Medulla oblongata (tissue), 1 donor: ENCODE data around the gene HYAL2.
"Not testable (repeated sequence)": the region's sequence is repeated elsewhere in the genome, so short reads cannot be mapped to it uniquely, and the experiment has no call there.

ENCODE experiments used
- DNase-seq: peaks from one replicate; pipeline ENCODE4 v3.0.0-alpha.2; 2015; ENCODE audit errors: extremely low spot score

Gene HYAL2

DNA sequence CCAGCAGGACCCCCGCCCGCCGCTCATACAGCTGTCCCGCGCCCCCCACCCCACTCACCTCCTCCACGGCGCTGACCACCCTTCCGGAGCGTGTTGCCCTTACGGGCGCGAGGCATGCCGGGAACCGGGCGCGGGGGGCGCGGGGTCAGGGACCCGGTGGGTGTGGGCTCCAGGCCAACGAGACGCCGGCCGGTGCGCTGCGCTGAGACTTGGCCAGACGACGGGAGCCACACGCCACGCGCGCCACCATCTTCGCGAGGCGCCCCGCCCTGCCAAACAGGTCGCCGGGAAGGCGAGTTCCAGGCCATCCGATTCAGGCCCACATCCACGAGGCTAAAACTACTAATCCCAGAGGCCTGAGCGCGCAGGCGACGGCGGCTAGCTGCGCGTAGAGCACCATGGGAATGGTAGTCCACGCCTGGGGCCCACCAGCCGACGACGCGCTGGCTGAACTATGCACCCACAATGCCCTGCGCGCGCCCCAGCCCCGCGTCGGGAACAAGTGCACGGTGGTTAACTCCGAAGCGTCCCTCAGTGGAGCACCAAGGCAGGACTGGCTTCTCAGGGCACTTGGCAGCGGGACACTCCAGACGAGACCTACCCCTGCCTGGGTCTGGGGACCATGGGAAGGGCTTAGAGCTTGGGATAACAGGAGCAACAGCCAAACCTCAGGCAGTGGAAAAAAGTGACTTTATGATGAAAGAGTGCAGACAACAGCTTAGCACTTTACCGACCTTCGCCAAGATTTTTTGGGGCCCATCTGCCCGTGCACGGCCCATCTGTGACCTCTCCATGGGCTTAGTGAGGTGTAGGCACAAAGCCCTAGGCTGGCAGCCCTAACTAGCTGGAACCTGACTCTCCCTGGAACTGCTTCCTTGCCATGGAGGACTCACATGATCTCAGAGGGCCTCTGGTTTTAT, 30.1 kb downstream of the HYAL2 start, which contains the start of gene IFRD2:
Gene IFRD2 (minus strand): TSS at position 271 of the 920 bp plus-strand sequence. CDS start 155 bp downstream, at position 116.
- peak; percentile 98 for DNase-seq

DNA sequence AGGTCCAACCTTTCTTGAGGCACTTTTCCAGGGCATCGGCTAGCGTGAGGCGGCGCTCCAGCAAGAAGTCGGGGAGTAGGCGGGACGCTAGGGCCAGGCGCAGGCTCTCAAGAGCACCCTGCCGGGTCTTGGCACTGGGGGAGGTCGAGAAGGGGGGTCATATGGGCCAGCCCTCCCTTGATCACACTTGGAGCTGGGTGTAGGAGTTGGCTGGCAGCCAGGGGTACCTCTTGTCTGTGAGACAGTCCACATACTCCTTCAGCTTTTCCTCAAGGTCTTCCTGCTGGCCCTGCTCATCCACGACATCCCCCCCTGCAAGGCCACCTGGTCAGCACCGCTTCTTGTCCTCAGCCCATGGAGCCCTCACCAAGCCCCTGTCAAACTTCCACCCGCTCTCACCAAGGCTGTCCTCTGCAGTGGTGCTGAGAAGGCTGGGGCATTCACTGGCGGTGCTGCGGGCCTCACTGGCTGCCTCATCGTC, 32.3 kb downstream of the HYAL2 start:
- no peak for DNase-seq

DNA sequence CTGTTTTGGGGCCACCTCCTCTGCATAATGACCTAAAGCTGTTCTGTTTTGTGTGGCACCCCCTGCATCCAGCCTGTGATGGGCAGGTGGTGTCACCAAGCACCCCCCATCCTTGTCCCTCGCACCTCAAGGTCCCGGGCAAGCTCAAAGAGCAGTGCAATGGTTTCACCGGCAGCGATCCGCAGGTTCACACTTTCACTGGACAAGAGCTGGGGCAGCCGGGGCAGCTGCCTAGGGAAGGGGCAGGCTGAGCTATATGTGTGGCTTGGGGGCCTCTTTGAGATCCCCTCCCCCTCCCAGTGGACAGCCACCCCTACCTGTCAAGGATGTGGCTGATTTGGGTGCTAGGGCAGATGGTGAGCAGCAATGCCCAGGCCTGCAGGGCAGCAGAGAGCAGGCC, 33.4 kb downstream of the HYAL2 start:
- DNase-seq = no peak

DNA sequence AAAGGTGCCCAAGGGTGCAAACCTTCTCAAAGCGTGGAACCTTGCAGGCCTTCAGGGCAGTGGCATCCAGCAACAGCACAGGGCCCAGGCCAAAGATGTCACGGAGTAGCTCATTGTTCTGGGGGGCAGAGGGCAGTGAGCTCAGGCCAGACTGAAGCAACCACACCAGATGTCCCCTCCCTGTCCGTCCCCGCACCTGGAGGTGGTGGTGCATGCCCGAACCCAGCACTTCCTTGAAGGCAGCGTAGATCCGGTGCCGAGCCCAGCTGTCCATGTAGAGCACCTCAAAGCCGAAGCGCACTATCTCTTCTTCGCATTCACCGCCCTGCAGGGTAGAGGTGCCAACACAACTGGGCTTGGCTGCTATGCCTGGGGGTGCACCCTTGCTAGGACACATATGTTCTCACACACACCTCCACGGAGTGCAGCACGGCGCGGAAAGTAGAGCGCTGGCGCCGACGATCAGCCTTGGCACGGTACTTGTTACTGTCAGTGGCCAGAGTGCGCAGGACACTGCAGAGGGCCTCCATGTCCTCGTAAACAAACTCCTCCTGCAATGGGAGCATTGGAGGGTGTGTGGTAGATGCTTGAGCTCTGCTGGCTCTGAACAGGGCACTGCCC, 34.0 kb downstream of the HYAL2 start:
- no peak for DNase-seq

DNA sequence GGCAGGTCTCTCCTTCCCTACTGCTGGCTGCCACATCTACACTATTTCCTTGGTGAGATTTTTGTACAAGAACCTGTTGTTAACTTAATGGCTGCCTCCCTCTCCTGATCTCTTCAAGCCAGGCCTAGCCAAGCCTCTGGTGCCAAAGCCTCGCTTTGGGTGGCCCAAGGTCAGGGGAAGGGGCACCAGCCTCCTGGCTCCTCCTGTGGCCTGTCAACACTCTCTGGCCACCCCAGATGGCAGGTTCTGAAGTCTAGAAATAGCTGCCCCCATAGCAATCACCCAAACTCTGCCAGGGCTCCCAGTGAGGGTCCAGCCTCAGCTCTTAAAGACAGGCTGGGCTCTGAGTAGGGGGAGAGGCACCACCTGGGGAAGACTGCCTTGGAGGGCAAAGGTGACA, 35.3 kb downstream of the HYAL2 start:
- no peak for DNase-seq

DNA sequence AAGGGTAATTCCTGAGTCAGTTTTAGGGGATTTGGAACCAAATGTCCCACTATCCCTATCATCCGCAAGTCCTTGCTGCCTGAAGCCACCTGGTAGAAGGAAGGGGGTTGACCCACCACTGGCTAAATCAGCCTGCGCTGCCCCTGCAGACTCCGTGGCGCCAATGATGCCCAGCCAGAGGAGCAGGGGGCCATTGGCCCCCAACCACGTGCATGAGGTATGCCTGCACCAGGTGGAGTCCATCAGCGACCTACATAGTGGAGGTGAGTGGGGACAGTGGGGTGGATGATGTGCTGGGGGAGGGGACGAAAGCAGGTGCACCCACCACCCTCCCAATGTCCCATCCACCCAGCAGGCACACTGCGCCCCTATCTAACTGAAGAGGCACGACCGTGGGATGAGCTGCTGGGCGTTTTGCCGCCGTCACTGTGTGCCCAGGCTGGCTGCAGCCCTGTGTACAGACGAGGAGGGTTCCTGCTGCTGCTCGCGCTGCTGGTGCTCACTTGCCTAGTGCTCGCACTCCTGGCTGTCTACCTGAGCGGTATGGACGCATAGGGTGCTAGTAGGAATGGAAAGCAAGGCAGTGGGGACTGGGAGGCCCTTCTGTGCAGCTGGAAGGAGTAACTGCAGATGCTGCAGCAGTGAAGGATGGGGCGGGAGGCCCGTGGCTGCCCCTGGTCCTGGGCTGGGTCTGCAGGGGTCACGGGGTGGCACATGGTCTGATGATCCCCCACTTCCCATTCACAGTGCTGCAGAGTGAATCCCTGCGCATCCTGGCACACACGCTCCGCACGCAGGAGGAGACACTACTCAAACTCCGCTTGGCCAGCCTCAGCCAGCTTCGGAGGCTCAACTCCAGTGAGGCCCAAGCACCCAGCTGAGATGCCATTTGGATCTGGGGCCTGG, 36.0 kb downstream of the HYAL2 start:
- no peak for DNase-seq

DNA sequence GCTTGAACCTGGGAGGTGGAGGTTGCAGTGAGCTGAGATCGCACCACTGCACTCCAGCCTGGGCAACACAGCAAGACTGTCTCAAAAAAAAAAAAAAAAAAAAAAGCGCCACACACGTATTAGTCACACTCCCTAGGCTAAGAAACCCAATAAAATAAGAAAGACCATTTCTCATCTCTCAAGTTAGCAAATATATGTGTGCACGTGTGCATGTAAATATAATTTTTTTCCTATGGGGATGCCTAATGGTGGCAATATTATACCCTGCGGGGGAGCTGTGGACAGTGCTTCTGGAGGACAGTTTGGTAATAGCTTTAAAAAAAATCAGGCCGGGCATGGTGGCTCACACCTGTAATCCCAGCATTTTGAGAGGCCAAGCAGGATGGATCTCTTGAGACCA, 38.4 kb downstream of the HYAL2 start:
- DNase-seq = not testable (repeated sequence)

DNA sequence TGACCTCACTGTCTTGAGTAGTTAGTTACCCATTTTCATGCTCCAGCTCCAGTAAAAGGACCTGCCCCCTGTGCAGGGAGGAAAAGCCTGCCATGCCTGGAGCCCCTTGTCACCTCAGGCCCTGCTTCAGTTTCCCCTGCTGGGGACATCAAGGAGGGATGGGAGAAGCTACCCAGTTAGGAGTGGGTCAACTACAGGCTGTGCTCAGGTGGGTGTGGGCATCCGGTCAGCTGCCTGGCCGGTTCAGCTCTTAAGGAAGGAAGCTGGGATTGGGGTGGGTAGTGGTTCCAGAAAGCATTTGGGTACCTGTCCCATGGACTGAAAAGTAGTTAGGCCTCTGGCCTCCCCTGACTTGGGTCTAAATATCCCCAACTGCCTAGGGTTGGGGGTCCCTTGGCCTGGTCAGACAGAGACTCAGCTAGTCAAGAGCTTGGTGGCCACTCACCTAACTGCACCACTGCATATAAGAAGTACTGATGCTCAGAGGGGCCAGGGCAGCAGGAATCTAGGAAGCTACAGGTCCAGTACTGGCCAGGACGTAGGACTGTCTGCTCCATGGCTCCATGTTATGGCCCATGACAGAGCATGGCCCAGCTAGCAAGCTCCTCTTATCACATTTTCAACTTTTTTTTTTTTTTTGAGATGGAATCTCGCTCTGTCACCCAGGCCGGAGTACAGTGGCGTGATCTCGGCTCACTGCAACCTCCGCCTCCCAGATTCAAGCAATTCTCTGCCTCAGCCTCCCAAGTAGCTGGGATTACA, 43.1 kb downstream of the HYAL2 start:
- DNase-seq = no peak

DNA sequence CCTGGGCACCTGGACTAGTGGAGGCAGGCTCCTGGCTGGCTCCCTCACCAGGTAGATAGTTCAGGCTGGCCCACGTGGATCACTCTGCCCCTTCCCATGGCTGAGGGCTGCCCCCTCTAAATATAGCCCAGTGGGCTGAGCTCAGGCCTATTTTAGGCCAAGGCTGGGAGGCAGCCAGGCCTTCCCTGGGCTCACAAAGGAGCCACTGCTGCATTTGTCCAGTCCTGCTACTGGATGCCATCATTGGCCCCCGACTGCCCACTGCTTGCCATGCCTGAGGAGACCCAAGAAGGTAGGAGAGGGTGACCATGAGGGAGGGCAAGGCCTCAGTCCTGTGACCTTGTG, 43.7 kb downstream of the HYAL2 start, which contains the start of gene LSMEM2:
Gene LSMEM2 (plus strand): TSS at position 208 of the 345 bp plus-strand sequence. CDS start 27 bp downstream, at position 235.
- DNase-seq = peak; percentile 71

DNA sequence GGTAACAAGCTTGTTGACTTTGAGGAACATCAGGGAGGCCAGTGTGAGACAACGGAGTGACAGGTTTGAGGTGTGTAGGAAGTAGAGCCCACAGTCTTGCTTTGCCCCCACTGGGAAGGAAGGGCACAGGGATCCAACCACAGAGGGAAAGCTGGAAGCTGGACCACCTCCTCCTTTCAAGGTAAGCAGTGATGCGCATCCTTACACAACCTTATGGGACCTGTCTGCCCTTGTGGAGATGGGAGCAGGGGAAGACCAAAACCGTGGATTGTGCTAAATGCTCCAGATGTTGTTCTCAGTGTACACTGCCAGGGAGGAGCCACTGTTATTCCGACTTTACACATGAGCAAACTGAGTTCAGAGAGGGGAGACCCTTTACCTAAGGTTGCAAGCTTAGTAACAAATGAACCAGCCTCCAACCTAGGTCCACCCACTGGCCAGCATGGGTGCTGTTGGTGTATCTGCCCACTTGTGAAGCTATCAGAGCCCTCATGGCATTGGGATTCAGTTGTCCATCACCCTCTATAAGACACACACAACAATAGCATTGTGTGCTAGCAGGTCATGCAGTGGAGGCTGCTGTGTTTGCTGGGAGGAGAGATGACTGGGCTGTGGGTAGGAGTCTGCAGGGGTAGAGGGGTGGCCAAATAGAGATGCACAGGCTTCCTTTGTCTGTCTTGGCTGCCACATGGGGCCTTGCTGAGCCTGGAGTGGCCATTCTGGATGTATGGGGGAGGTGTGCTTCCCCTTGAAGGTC, 44.2 kb downstream of the HYAL2 start:
- peak; percentile 75 for DNase-seq

DNA sequence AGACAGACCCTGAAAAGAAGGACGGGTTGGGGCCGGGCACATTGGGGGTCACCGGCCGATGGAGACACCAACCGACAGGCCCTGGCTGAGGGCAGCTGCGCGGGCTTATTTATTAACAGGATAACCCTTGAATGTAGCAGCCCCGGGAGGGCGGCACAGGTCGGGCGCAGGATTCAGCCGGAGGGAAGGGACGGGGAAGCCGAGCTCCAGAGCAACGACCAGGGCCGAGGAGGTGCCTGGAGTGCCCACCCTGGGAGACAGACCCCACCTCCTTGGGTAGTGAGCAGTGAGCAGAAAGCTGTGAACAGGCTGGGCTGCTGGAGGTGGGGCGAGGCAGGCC, 45.8 kb downstream of the HYAL2 start:
- no peak for DNase-seq

DNA sequence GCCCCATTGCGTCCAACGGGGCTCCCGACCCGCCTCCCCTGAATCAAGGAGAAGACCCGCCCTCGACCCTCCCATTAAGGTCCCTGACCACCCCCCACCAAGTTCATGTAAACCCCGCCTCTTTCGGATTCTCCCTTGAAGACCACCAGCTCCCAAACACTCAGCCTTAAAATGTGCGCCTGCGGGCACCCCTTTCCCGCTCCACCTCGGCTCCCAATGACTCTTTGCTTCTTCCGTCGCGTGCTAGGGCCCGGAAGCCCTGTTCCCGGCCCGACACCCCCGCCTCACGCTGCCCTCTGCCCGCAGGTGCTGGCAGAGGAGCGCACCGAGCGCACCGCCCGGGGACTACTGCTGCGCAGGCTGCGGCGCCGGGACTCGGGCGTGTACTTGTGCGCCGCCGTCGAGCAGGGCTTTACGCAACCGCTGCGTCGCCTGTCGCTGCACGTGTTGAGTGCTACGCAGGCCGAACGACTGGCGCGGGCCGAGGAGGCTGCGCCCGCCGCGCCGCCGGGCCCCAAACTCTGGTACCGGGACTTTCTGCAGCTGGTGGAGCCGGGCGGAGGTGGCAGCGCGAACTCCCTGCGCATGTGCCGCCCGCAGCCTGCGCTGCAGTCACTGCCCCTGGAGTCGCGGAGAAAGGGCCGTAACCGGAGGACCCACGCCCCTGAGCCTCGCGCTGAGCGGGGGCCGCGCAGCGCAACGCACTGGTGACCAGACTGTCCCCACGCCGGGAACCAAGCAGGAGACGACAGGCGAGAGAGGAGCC, 46.4 kb downstream of the HYAL2 start:
- no peak for DNase-seq

DNA sequence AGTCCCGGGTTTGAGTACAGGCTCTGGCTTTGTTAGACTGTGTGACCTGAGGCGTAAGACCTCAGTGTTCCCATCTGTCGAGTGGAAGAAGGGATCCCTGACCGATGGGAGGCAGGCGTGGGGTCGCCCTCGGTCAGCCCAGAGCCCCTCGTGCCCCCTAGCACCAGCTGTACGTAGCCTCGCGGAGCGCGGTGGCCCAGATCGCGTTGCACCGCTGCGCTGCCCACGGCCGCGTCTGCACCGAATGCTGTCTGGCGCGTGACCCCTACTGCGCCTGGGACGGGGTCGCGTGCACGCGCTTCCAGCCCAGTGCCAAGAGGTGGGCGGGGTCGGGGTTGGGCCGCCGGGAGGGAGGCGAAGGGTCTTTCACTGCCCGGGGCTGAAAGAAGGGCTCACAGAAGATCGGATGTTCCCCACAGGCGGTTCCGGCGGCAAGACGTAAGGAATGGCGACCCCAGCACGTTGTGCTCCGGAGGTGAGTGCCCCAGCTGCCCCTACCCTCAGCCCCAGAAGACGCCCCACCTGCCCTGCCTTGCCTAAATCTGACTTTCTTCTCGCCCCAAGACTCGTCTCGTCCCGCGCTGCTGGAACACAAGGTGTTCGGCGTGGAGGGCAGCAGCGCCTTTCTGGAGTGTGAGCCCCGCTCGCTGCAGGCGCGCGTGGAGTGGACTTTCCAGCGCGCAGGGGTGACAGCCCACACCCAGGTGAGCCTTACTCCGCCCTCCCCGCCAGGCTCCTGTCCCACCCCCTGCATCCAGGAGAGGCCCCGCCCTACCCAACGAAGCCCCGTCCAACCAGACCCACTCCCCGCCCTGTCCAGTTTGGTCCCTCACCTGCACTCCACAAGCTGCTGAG, 47.2 kb downstream of the HYAL2 start:
- no peak for DNase-seq

DNA sequence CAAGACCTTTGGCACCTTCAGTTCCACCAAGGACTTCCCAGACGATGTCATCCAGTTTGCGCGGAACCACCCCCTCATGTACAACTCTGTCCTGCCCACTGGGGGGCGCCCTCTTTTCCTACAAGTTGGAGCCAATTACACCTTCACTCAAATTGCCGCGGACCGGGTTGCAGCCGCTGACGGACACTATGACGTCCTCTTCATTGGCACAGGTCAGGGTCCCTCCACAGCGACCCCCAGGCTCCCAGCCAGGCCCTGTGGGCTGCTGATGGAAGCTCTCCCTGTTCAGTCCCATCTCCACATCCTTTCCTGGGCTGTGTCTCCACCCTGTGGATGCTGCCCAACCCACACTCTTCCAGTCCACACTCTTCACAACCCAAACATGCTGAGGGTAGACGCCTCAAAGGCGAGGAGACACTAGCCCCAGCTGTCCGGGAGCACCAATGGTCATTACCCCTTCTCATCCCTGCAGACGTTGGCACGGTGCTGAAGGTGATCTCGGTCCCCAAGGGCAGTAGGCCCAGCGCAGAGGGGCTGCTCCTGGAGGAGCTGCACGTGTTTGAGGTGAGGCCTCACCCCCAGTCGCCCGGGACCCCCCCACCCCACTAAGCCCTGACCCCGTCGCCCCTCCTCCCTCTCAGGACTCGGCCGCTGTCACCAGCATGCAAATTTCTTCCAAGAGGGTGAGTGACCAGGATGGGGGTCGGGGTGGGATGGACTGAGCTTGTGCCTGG, 48.0 kb downstream of the HYAL2 start:
- peak; percentile 67 for DNase-seq

DNA sequence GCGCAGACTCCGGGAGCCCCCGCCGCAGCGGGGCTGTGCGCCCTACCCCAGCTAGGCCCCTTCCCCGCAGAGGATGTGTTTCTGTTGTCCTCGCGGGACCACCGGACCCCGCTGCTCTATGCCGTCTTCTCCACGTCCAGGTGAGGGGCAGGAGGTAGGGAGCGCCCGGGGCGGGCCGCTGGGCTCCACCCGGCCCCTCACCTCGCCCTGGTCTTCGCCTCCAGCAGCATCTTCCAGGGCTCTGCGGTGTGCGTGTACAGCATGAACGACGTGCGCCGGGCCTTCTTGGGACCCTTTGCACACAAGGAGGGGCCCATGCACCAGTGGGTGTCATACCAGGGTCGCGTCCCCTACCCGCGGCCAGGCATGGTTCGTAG, 48.9 kb downstream of the HYAL2 start:
- no peak for DNase-seq

DNA sequence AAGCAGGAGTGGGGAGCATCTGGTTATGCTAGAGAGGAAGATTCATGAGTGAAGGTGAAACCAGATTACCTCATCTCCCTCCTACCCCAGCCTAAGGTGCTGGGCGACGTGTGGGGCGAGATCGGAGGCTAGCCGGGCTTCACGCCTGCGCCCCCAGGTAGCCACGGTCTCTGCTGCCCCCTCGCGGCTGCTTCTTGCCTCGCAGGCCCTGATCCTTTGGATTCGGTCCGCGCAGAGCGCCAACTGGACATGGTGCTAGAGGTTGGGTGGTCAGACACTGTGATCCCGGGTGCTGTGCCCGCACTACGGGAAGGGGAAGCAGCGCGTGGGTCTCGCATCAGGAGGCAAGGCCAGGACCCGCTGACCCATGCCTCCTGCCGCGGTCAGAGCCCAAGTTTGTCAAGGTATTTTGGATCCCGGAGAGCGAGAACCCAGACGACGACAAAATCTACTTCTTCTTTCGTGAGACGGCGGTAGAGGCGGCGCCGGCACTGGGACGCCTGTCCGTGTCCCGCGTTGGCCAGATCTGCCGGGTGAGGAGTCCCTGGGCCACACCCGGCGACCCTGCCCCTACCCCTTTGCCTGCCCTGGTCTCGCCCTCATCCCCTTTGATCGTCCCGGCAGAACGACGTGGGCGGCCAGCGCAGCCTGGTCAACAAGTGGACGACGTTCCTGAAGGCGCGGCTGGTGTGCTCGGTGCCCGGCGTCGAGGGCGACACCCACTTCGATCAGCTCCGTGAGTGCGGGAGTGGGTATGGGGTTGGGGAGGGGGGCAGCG, 49.4 kb downstream of the HYAL2 start:
- DNase-seq = peak; percentile 93

DNA sequence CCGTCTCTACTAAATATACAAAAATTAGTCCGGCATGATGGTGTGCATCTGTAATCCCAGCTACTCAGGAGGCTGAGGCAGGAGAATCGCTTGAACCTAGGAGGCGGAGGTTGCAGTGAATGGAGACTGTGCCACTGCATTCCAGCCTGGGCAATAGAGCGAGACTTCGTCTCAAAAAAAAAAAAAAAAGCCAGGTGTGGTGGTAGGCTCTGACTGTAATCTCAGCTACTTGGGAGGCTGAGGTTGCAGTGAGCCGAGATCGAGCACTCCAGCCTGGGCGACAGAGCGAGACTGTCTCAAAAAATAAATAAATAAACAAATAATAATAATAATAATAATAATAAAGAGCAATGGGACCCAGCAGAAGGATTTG, 50.0 kb downstream of the HYAL2 start:
- not testable (repeated sequence) for DNase-seq
